Activated CD8-positive, alpha-beta T cell treated with anti-CD3 and anti-CD28 coated beads for 36 hours (primary cell): ENCODE measurements around the gene CSPG5. TPM values are rescaled to one million over a fixed set of nuclear protein-coding genes. Genes with fewer than 3 reads are reported as not detected.

Experiments
- ATAC-seq: fragments of 200-7000 bp; cut with Tn5 transposase; one replicate; pipeline ENCODE4 v1.10.0; 2021; ENCODE audit warnings: mild to moderate bottlenecking, moderate library complexity
- CTCF ChIA-PET: fragments of 350-600 bp; sonication (Branson Sonifier 250); formaldehyde crosslinking; loops from one replicate; lab custom pipeline; 2021; ENCODE audit warnings: antibody characterized with exemption; lab: Charles Lee
- POLR2A ChIA-PET: fragments of 350-600 bp; sonication (Branson Sonifier 250); formaldehyde crosslinking; loops from one replicate; lab custom pipeline; 2021; ENCODE audit warnings: antibody characterized with exemption; lab: Charles Lee
- DNase-seq: peaks from one replicate; pipeline ENCODE4 v3.0.0-alpha.2; 2020
- H3K27ac Mint-ChIP-seq: one replicate; pipeline ENCODE4 v1.8.0; 2021; ENCODE audit warnings: mild to moderate bottlenecking, mixed read lengths
- H3K27me3 Mint-ChIP-seq: one replicate; pipeline ENCODE4 v1.8.0; 2021; ENCODE audit warnings: mixed read lengths
- H3K36me3 Mint-ChIP-seq: one replicate; pipeline ENCODE4 v1.8.0; 2021; ENCODE audit warnings: low read depth, mixed read lengths
- H3K4me1 Mint-ChIP-seq: one replicate; pipeline ENCODE4 v1.8.0; 2021; ENCODE audit warnings: low read depth, mixed read lengths
- H3K4me3 Mint-ChIP-seq: one replicate; pipeline ENCODE4 v1.8.0; 2021; ENCODE audit warnings: mild to moderate bottlenecking, moderate library complexity, mixed read lengths
- H3K9me3 Mint-ChIP-seq: one replicate; pipeline ENCODE4 v1.8.0; 2021; ENCODE audit warnings: mixed read lengths
- intact Hi-C: fragments of 100-400 bp; cut with micrococcal nuclease; formaldehyde crosslinking; loops from one replicate; pipeline ENCODE4 v1.10.0; 2022
- total RNA-seq, 2 experiments: library from RNA; stranded (reverse); gene quantifications; one replicate each; pipeline ENCODE4 v1.2.3, GENCODE V29; 2021
- TF ChIP-seq, protein P1 (sequence below): fragments of 200-600 bp; IDR thresholded peaks from one replicate; pipeline ENCODE4 v1.8.0; 2022; ENCODE audit warnings: antibody characterized with exemption, mild to moderate bottlenecking

The CSPG5 gene
- total RNA-seq, 2 experiments from 2014 or later, result 0.54 to 0.58 TPM

- TF ChIP-seq, protein P1, sequence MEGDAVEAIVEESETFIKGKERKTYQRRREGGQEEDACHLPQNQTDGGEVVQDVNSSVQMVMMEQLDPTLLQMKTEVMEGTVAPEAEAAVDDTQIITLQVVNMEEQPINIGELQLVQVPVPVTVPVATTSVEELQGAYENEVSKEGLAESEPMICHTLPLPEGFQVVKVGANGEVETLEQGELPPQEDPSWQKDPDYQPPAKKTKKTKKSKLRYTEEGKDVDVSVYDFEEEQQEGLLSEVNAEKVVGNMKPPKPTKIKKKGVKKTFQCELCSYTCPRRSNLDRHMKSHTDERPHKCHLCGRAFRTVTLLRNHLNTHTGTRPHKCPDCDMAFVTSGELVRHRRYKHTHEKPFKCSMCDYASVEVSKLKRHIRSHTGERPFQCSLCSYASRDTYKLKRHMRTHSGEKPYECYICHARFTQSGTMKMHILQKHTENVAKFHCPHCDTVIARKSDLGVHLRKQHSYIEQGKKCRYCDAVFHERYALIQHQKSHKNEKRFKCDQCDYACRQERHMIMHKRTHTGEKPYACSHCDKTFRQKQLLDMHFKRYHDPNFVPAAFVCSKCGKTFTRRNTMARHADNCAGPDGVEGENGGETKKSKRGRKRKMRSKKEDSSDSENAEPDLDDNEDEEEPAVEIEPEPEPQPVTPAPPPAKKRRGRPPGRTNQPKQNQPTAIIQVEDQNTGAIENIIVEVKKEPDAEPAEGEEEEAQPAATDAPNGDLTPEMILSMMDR, result no peak
- Mint-ChIP-seq H3K27me3 (no peaks in the 10 kb centered on the region), H3K4me3 (no peak overlapping the region), H3K4me1 (no peaks in the 10 kb centered on the region), H3K27ac (no peak overlapping the region), H3K9me3 (no peaks in the 10 kb centered on the region), H3K36me3 (peaks cover 41% of the 10 kb centered on the region)
- intact Hi-C loops, result no loop called here
- ChIA-PET POLR2A (no interaction called here), CTCF (no interaction called here)
- no peak for DNase-seq
- peak; percentile 47 for ATAC-seq
Measured at GRCh38 chr3:47614788-47615187, 36.1 kb upstream of the CSPG5 start.

DNA sequence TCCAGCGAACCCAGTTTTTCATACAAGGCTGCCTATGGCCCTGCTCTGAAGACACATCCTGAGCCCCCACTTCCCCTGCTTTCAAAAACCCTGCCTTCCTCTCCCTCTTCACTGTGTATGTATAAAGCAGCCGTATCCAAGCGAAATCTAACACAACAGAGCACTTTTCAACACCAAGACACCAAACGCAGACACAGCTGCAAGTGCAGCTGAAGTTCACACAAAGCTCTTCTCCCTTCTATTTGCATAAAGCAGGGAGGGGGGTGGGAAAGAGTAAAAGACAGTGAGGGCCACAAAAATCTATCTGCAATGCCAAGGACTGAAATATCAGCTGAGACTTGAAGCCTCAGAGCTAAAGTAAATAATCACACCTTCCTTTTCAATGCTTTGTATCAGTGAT lies 35.1 kb upstream of the CSPG5 start:
- H3K9me3 Mint-ChIP-seq, result no peaks in the 10 kb centered on the region
- TF ChIP-seq, protein P1, result no peak
- ChIA-PET CTCF (no interaction called here), POLR2A (no interaction called here)
- no peaks in the 10 kb centered on the region for H3K27me3 Mint-ChIP-seq
- peaks cover 42% of the 10 kb centered on the region for H3K36me3 Mint-ChIP-seq
- DNase-seq, result no peak
- no peak for ATAC-seq
- H3K4me3 Mint-ChIP-seq, result no peak overlapping the region
- no peak overlapping the region for H3K27ac Mint-ChIP-seq
- no peaks in the 10 kb centered on the region for H3K4me1 Mint-ChIP-seq
- intact Hi-C loops, result no loop called here

DNA sequence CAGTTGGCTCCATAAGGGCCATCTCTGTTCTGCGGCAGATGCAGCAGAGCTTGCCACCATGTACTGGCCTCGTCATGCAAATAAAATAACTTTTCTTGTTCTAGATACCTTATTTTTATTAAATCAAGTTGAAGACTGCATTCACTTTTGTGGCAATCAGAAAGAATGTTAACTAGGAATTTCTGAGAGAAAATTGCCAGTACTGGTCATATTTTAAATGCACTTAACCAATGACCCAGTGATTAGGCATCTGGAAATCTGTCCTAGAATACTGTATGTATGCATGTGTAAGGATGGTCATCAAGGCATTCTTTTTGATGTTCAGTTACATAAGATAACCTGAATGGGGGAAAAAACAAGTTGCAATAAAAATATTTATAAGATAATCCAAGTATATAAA lies 34.2 kb upstream of the CSPG5 start:
- ChIA-PET POLR2A (no interaction called here), CTCF (interaction anchor here (0.6 kb wide), 1 partner anchor 172 kb away, joined by 3 read pairs; no protein-coding TSS in a partner anchor)
- ATAC-seq, result no peak
- intact Hi-C loops, result no loop called here
- H3K4me3 Mint-ChIP-seq, result no peak overlapping the region
- H3K9me3 Mint-ChIP-seq, result no peaks in the 10 kb centered on the region
- no peak for DNase-seq
- no peaks in the 10 kb centered on the region for H3K27me3 Mint-ChIP-seq
- TF ChIP-seq, protein P1, result no peak
- no peak overlapping the region for H3K27ac Mint-ChIP-seq
- peaks cover 43% of the 10 kb centered on the region for H3K36me3 Mint-ChIP-seq
- no peaks in the 10 kb centered on the region for H3K4me1 Mint-ChIP-seq

DNA sequence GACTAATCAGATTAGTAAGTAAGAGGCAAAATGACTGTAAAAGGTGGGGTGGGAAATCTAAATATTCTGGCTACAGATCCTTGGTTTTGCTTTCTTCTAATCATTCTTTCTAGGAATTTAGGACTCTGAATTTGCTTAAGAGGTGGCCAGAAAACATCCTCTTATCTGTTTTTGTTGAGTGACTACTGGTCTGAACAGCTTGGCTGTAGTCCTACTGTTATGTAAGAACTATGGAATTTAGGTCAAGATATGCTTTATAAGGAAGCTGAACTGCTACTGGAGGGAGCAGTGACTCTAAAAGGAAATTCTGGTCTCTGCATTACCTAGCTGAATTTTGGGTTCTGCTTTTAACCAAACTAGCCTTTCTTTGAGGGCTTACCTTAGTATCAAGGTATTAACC lies 33.5 kb upstream of the CSPG5 start:
- ChIA-PET CTCF (interaction anchor here (0.6 kb wide), 1 partner anchor 171 kb away, joined by 3 read pairs; no protein-coding TSS in a partner anchor), POLR2A (no interaction called here)

DNA sequence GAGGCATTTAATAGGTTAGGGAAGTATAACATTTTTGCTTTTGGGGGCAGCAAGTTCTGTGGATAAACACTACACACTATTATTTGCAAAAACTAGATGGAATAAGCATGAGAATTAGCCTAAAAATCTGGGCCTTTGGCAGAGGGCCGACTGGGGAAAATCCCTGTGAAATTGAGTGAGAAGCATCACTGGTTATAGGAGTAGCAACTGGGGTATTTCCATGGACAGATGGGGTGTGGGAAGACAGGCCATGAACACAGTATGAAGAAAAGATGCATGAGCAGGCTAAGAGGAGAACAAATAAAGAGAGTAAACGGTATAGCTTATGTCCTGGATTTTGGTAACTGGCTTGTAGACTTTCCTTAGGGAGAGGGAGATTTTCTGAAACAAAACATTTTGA lies 32.9 kb upstream of the CSPG5 start:
- DNase-seq, result no peak
- Mint-ChIP-seq H3K27ac (no peak overlapping the region), H3K4me1 (no peaks in the 10 kb centered on the region), H3K4me3 (no peak overlapping the region), H3K9me3 (no peaks in the 10 kb centered on the region), H3K27me3 (no peaks in the 10 kb centered on the region), H3K36me3 (peaks cover 42% of the 10 kb centered on the region)
- ChIA-PET POLR2A (no interaction called here), CTCF (no interaction called here)
- ATAC-seq, result no peak
- intact Hi-C loops, result no loop called here
- TF ChIP-seq, protein P1, result no peak

More for the DNA sequence above, 33.5 kb upstream of the CSPG5 start:
- H3K36me3 Mint-ChIP-seq, result peaks cover 41% of the 10 kb centered on the region
- no peaks in the 10 kb centered on the region for H3K27me3 Mint-ChIP-seq
- no peaks in the 10 kb centered on the region for H3K4me1 Mint-ChIP-seq
- no peaks in the 10 kb centered on the region for H3K9me3 Mint-ChIP-seq
- H3K4me3 Mint-ChIP-seq, result no peak overlapping the region
- intact Hi-C loops, result no loop called here
- TF ChIP-seq, protein P1, result no peak
- no peak overlapping the region for H3K27ac Mint-ChIP-seq
- DNase-seq (no peak), ATAC-seq (no peak)
